Endothelial cell of umbilical vein (primary cell): ENCODE data around the gene SCAMP4. TPM values are rescaled to one million over a fixed set of nuclear protein-coding genes. Genes with fewer than 3 reads are reported as not detected.

Source experiments
- BruUV-seq: library from RNA; stranded (reverse); fragments of 400-500 nt; replicated peaks from 2 replicates; lab custom pipeline; 2021; lab: Mats Ljungman, UMichigan
- CTCF ChIA-PET: fragments of 300-600, 350-600 bp; sonication (Branson Sonifier 250); formaldehyde crosslinking; loops from one replicate; lab custom pipeline; 2021; ENCODE audit warnings: antibody characterized with exemption, inconsistent platforms; lab: Charles Lee
- POLR2A ChIA-PET: fragments of 300-600, 350-600 bp; sonication (Branson Sonifier 250); formaldehyde crosslinking; loops from one replicate; lab custom pipeline; 2021; ENCODE audit warnings: antibody characterized with exemption, inconsistent platforms; lab: Charles Lee
- DNase-seq: peaks from one replicate; pipeline ENCODE4 v3.0.0-alpha.2; 2011; ENCODE audit warnings: low read depth, low spot score
- FAIRE-seq: peaks from 2 replicates; lab custom pipeline; 2011; peaks lifted over from hg19 to GRCh38; lab: Jason Lieb, UNC
- H2AFZ ChIP-seq: 2 replicates; pipeline ENCODE4 v1.6.0; 2012; ENCODE audit warnings: low read depth, low read length, control low read depth, inconsistent platforms
- H3K27ac ChIP-seq: 2 replicates; pipeline ENCODE4 v1.5.1; 2011; ENCODE audit warnings: low read depth, mild to moderate bottlenecking, control low read depth, low read length, moderate library complexity; ENCODE audit not compliant: insufficient read depth
- H3K27me3 ChIP-seq, 2 experiments: 2 replicates each; pipeline versions ENCODE4 v1.6.0 to v1.6.1; 2011; ENCODE audit warnings: low read length in 2 of 2, mixed read lengths in 1 of 2; ENCODE audit not compliant: control insufficient read depth in 2 of 2, insufficient read depth in 2 of 2
- H3K36me3 ChIP-seq, 2 experiments: 2 replicates in 1 of 2; 3 replicates in 1 of 2; pipeline ENCODE4 v1.5.1; 2011; ENCODE audit warnings: low read length in 2 of 2, mild to moderate bottlenecking in 1 of 2, moderate library complexity in 1 of 2; ENCODE audit not compliant: control insufficient read depth in 2 of 2, insufficient read depth in 2 of 2; ENCODE audit errors: extremely low read depth in 1 of 2
- H3K4me1 ChIP-seq: 3 replicates; pipeline ENCODE4 v1.5.1; 2011; ENCODE audit warnings: mild to moderate bottlenecking, low read length; ENCODE audit not compliant: control insufficient read depth, insufficient read depth; ENCODE audit errors: extremely low read depth
- H3K4me2 ChIP-seq: 2 replicates; pipeline ENCODE4 v1.6.1; 2011; ENCODE audit warnings: low read length, control low read depth, mixed read lengths; ENCODE audit not compliant: insufficient read depth
- H3K4me3 ChIP-seq, 3 experiments: fragments of 200-600 bp in 1 of 3; sonication (generic), shearing (Covaris generic) in 1 of 3; replicated peaks in 1 of 3; 2 replicates each; pipeline ENCODE4 v1.5.1; 2011 to 2016; ENCODE audit warnings: control low read depth in 3 of 3, low read length in 3 of 3, mild to moderate bottlenecking in 2 of 3, inconsistent platforms in 1 of 3, low read depth in 1 of 3, moderate library complexity in 1 of 3; ENCODE audit not compliant: insufficient read depth in 1 of 3
- H3K79me2 ChIP-seq: 2 replicates; pipeline ENCODE4 v1.6.0; 2012; ENCODE audit warnings: low read length, inconsistent platforms; ENCODE audit not compliant: control insufficient read depth, insufficient read depth
- H3K9ac ChIP-seq: replicated peaks from 2 replicates; pipeline ENCODE3; 2011; ENCODE audit warnings: low read length, control low read depth; ENCODE audit not compliant: insufficient read depth; ENCODE audit errors: extremely low read depth
- H3K9me1 ChIP-seq: replicated peaks from 3 replicates; pipeline ENCODE4 v1.6.0; 2011; ENCODE audit warnings: mild to moderate bottlenecking, low read length; ENCODE audit not compliant: control insufficient read depth, insufficient read depth; ENCODE audit errors: extremely low read depth
- H3K9me3 ChIP-seq: replicated peaks from 2 replicates; pipeline ENCODE4 v1.5.1; 2012; ENCODE audit warnings: low read length, inconsistent platforms; ENCODE audit not compliant: control insufficient read depth, insufficient read depth
- H4K20me1 ChIP-seq: replicated peaks from 2 replicates; pipeline ENCODE3; 2011; ENCODE audit warnings: mild to moderate bottlenecking, low read length; ENCODE audit not compliant: control insufficient read depth, insufficient read depth; ENCODE audit errors: extremely low read depth
- CTCF ChIP-seq, 2 donors: IDR thresholded peaks; 1 replicate in 1 of 2; 2 replicates in 1 of 2; pipeline ENCODE4 v1.5.1; 2011; ENCODE audit warnings: low read length in 2 of 2, mild to moderate bottlenecking in 2 of 2, moderate library complexity in 2 of 2, control low read depth in 1 of 2, inconsistent platforms in 1 of 2, low read depth in 1 of 2; ENCODE audit not compliant: insufficient read depth in 1 of 2; ENCODE audit errors: extremely low read depth in 1 of 2
- EZH2 ChIP-seq: IDR thresholded peaks from 2 replicates; pipeline ENCODE4 v1.6.1; 2012; ENCODE audit warnings: borderline replicate concordance, low read depth, mild to moderate bottlenecking, moderate library complexity, low read length, inconsistent platforms; ENCODE audit not compliant: severe bottlenecking
- FOS ChIP-seq: IDR thresholded peaks from 2 replicates; pipeline ENCODE4 v1.6.1; 2011; ENCODE audit warnings: mild to moderate bottlenecking, low read length, moderate library complexity, borderline replicate concordance; ENCODE audit not compliant: insufficient read depth
- GATA2 ChIP-seq: IDR thresholded peaks from 2 replicates; pipeline ENCODE4 v1.7.0; 2011; ENCODE audit warnings: low read depth, mild to moderate bottlenecking, moderate library complexity, mixed read lengths, low read length; ENCODE audit not compliant: insufficient read length, insufficient read depth
- JUN ChIP-seq: IDR thresholded peaks from 2 replicates; pipeline ENCODE4 v1.6.1; 2011; ENCODE audit warnings: borderline replicate concordance, low read depth; ENCODE audit not compliant: insufficient read length, insufficient read depth
- MAX ChIP-seq: IDR thresholded peaks from 2 replicates; pipeline ENCODE4 v1.6.1; 2011; ENCODE audit not compliant: insufficient read depth, insufficient read length
- MYC ChIP-seq: IDR thresholded peaks from one replicate; pipeline ENCODE4 v1.6.1; 2011; ENCODE audit warnings: mild to moderate bottlenecking, low read depth, low read length
- POLR2A ChIP-seq: IDR thresholded peaks from 2 replicates; pipeline ENCODE4 v1.6.1; 2012; ENCODE audit warnings: low read depth, mild to moderate bottlenecking, control low read depth, low read length
- POLR2AphosphoS5 ChIP-seq: IDR thresholded peaks from 2 replicates; pipeline ENCODE4 v1.6.1; 2012; ENCODE audit warnings: low read depth, mild to moderate bottlenecking, control low read depth, low read length, moderate library complexity; ENCODE audit not compliant: insufficient read depth
- dilution Hi-C: fragments of 300-500 bp; cut with MboI; formaldehyde crosslinking; loops from one replicate; pipeline ENCODE4 v1.15.0; 2019; ENCODE audit warnings: low sequenced_read_pairs; ENCODE audit not compliant: extremely low pct_ligation_motif_present
- intact Hi-C: fragments of 100-400 bp; cut with micrococcal nuclease; formaldehyde crosslinking; loops from one replicate; pipeline ENCODE4 v1.10.0; 2022
- polyA plus RNA-seq, 4 experiments: library from polyadenylated mRNA; depleted of rRNA in 3 of 4; stranded (reverse) in 3 of 4; unstranded in 1 of 4; fragments of >200 nt; gene quantifications; 2 replicates each; pipeline versions ENCODE4 v1.2.1 to v1.2.3, GENCODE V29; 2011 to 2012; ENCODE audit warnings: missing spikeins in 1 of 4
- total RNA-seq: library from RNA; stranded (reverse); gene quantifications from 2 replicates; pipeline ENCODE4 v1.2.3, GENCODE V29; 2021

The SCAMP4 gene
- total and polyA plus RNA-seq, 2 donors (not counting 3 experiments of a cell fraction or from before 2014, with no cell fraction given): 24.4 to 68.2 TPM

GRCh38 chr19:1938071-1938470 is 32.9 kb downstream of the SCAMP4 start:
- BruUV-seq: no TSS peak
- TF ChIP-seq MAX: no peak
- TF ChIP-seq POLR2A: no peak
- TF ChIP-seq JUN: no peak
- TF ChIP-seq FOS: no peak
- no peak for TF ChIP-seq EZH2
- TF ChIP-seq POLR2AphosphoS5: no peak
- TF ChIP-seq CTCF (IDR thresholded peaks at IDR 0.05; ENCODE audit: extremely low read depth in 1 of 2, insufficient read depth in 1 of 2, low read depth in 1 of 2, low read length in 2 of 2): no peak
- no peak for TF ChIP-seq MYC
- TF ChIP-seq GATA2: no peak
- CTCF ChIA-PET: no interaction called here

More at GRCh38 chr19:1938071-1938470, 32.9 kb downstream of the SCAMP4 start:
- Histone ChIP-seq H4K20me1 (no peaks in the 10 kb centered on the region), H3K27me3 (no peaks in the 10 kb centered on the region), H3K79me2 (peaks cover 18% of the 10 kb centered on the region), H3K4me3 (no peak overlapping the region), H3K4me2 (no peak overlapping the region), H3K9me1 (no peaks in the 10 kb centered on the region), H3K4me1 (peaks cover 12% of the 10 kb centered on the region), H3K27ac (no peak overlapping the region), H2AFZ (no peak overlapping the region), H3K9ac (no peak overlapping the region), H3K36me3 (no peaks in the 10 kb centered on the region), H3K9me3 (no peaks in the 10 kb centered on the region)
- no peak for DNase-seq
- dilution Hi-C loops: no loop called here
- intact Hi-C loops: loop anchor here (10.0 kb wide), 1 partner anchor 377 kb away; no protein-coding TSS in a partner anchor
- POLR2A ChIA-PET: no interaction called here
- FAIRE-seq: no peak
